ENCODE data around the gene NEB.

GRCh38 chr2:151780938-151781337 lies 46.7 kb upstream of the NEB start:
- no peak for TF ChIP-seq CTCF (IDR thresholded peaks at IDR 0.05)
- TF ChIP-seq EP300 (IDR thresholded peaks at IDR 0.05), result no peak
